ENCODE results near the gene SPOCK1. TPM values are rescaled to one million over a fixed set of nuclear protein-coding genes. Genes with fewer than 3 reads are reported as not detected.

The SPOCK1 gene
- total RNA-seq, 2 experiments from 2014 or later = 0.16 to 0.38 TPM

DNA sequence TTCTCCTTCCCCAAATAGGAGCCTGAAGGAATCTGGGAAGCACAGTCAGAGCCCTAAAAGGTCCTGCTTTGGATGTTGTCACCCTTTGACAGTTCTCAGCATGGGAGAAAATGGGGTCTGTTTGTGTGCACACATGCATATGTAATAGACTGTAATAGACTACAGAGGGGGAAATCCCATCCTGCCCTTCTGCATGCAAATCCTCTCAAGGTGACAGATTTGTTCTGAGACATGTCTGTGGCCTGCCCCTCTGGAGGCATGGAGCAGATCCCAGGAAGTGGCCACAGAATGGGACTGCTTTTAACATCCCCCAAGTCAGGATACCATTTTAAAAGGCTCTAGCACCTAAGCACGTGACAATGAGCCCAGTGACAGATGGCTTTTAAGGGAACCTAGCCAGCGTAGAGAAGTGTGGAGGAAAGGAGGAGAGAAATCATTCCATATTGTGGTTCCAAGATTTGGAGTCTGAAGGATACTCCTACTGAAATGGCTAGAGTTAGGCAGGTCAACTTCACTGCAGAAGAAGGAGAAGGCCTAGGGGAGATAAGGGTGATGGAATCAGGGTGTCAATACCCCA lies 483.5 kb downstream of the SPOCK1 start:
- H3K27ac Mint-ChIP-seq = no peak overlapping the region
- H3K27me3 Mint-ChIP-seq = peaks cover 3% of the 10 kb centered on the region
- CTCF ChIA-PET = no interaction called here

DNA sequence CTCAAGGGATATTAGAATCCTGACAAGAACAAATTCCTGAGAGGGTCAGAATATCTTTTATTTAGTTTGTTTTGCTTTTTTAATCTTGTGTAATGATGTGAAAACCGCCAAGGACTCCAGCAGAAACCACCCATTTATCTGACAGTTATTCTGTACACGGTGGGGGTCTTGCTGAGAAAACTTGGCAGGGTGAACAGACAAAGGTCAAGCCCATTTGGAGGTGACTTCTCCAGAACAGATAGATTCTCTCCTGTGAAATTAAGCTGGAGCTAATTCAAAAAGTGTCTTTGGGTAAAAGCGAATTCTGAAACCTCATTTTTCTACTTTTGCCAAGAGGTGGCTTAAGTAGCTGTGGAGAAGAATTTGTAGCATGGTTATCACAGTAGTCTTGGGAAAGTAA lies 484.4 kb downstream of the SPOCK1 start:
- DNase-seq = no peak
- ATAC-seq = no peak
- no peak overlapping the region for H3K27ac Mint-ChIP-seq
- H3K36me3 Mint-ChIP-seq = no peaks in the 10 kb centered on the region
- CTCF ChIA-PET = no interaction called here
- H3K4me1 Mint-ChIP-seq = no peaks in the 10 kb centered on the region
- H3K27me3 Mint-ChIP-seq = peaks cover 3% of the 10 kb centered on the region
- no peaks in the 10 kb centered on the region for H3K9me3 Mint-ChIP-seq (ENCODE audit: low read depth)
- H3K4me3 Mint-ChIP-seq = no peak overlapping the region

More for the DNA sequence above, 483.5 kb downstream of the SPOCK1 start:
- no peak for ATAC-seq
- no peak overlapping the region for H3K4me3 Mint-ChIP-seq
- no peaks in the 10 kb centered on the region for H3K4me1 Mint-ChIP-seq
- H3K9me3 Mint-ChIP-seq (ENCODE audit: low read depth) = no peaks in the 10 kb centered on the region
- H3K36me3 Mint-ChIP-seq = no peaks in the 10 kb centered on the region
- no peak for DNase-seq

DNA sequence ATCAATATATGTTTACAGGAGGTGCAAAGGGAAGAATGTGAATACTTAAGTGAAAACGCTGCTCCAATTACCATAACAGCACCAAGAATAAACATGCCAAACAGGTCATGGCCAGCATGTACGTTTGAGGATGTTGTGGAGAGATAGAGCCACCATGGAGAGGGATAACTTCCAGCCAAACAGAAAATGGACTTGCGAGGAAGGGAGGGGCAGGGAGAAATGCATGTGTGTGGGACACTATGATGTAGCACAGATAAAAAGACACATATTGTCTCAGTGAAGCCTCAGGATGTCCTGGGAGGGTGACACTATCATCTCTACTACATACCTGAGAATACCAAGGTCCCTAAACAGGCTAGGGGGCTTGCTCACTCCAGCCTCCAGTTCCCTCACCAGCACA lies 488.9 kb downstream of the SPOCK1 start:
- Mint-ChIP-seq H3K27me3 (no peaks in the 10 kb centered on the region), H3K4me3 (no peak overlapping the region), H3K9me3 (ENCODE audit: low read depth) (no peaks in the 10 kb centered on the region), H3K4me1 (no peaks in the 10 kb centered on the region), H3K36me3 (no peaks in the 10 kb centered on the region), H3K27ac (no peak overlapping the region)
- DNase-seq (no peak), ATAC-seq (no peak)
- CTCF ChIA-PET = no interaction called here

GRCh38 chr5:137004279-137004678 lies 494.8 kb downstream of the SPOCK1 start:
- no peaks in the 10 kb centered on the region for H3K9me3 Mint-ChIP-seq (ENCODE audit: low read depth)
- H3K36me3 Mint-ChIP-seq = no peaks in the 10 kb centered on the region
- H3K27ac Mint-ChIP-seq = no peak overlapping the region
- ATAC-seq (no peak), DNase-seq (no peak)
- CTCF ChIA-PET = no interaction called here
- no peaks in the 10 kb centered on the region for H3K4me1 Mint-ChIP-seq
- H3K4me3 Mint-ChIP-seq = no peak overlapping the region
- no peaks in the 10 kb centered on the region for H3K27me3 Mint-ChIP-seq

DNA sequence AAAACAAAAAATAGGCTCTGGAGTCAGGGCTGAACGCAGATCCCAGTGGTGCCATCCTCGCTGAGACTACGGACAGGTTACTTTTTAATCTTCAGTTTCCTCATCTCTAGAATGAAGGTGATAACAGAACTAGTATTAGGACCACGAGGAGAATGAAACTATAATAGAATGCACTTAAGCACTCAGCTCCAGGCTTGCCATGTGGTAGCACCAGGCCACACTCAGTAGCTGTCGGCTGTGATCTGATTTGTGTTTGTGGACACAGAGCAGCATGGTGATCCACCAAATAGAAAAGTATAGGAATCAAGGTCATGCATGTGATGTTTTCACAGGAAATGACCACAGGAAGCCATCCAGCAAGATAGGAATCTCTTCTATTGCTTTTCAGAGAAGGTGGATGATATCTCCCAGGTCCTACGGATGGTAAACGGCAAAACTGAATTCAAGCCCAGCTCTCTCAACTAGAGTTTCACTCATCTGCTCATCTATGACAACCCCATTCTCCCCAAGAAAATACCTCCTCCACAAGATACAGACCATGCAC lies 498.0 kb downstream of the SPOCK1 start:
- H3K4me1 Mint-ChIP-seq = no peaks in the 10 kb centered on the region
- H3K36me3 Mint-ChIP-seq = no peaks in the 10 kb centered on the region
- no peak overlapping the region for H3K4me3 Mint-ChIP-seq
- H3K27ac Mint-ChIP-seq = no peak overlapping the region
- DNase-seq (no peak), ATAC-seq (no peak)
- H3K9me3 Mint-ChIP-seq (ENCODE audit: low read depth) = no peaks in the 10 kb centered on the region
- H3K27me3 Mint-ChIP-seq = no peaks in the 10 kb centered on the region
- CTCF ChIA-PET = no interaction called here

GRCh38 chr5:136999787-137000186 lies 499.3 kb downstream of the SPOCK1 start:
- Mint-ChIP-seq H3K27ac (no peak overlapping the region), H3K9me3 (ENCODE audit: low read depth) (no peaks in the 10 kb centered on the region), H3K4me3 (no peak overlapping the region), H3K4me1 (no peaks in the 10 kb centered on the region), H3K27me3 (no peaks in the 10 kb centered on the region), H3K36me3 (no peaks in the 10 kb centered on the region)
- ATAC-seq (no peak), DNase-seq (no peak)
- CTCF ChIA-PET = interaction anchor here (0.6 kb wide), 1 partner anchor 562 kb away, joined by 3 read pairs; no protein-coding TSS in a partner anchor

DNA sequence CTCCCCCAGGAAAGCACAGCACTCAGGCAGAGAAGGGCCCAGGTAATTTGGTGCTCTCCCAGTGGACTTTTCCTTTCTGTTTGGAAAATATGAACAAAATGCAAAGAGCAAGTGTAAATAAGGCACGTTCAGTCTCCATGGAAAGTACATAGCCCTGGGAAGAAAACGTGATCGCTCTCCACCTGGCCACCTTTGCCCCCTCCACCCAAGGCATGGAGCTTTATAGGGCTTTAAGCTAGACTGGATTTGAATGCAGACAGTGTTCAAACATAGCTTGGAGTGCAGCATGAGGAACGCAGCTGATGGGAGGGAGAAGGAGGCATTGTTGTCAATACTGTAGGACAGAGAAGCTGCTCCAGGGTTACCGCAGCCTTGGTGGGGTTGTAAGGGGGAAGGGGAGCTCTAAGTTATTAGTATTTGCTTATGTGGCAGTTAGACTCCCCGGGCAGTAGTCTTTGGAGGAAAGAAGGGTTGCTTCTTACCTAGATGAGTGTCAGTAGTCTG lies 500.2 kb downstream of the SPOCK1 start:
- CTCF ChIA-PET = no interaction called here
- ATAC-seq (no peak), DNase-seq (no peak)
- Mint-ChIP-seq H3K9me3 (ENCODE audit: low read depth) (no peaks in the 10 kb centered on the region), H3K27ac (no peak overlapping the region), H3K4me1 (no peaks in the 10 kb centered on the region), H3K27me3 (no peaks in the 10 kb centered on the region), H3K36me3 (no peaks in the 10 kb centered on the region), H3K4me3 (no peak overlapping the region)

- Mint-ChIP-seq H3K27me3 (no peaks in the 10 kb centered on the region), H3K4me1 (no peaks in the 10 kb centered on the region), H3K27ac (no peak overlapping the region), H3K4me3 (no peak overlapping the region), H3K36me3 (no peaks in the 10 kb centered on the region), H3K9me3 (ENCODE audit: low read depth) (no peaks in the 10 kb centered on the region)
- no peak for DNase-seq
- CTCF ChIA-PET = no interaction called here
- ATAC-seq = no peak
Measured at GRCh38 chr5:136994154-136994553, 505.0 kb downstream of the SPOCK1 start.

DNA sequence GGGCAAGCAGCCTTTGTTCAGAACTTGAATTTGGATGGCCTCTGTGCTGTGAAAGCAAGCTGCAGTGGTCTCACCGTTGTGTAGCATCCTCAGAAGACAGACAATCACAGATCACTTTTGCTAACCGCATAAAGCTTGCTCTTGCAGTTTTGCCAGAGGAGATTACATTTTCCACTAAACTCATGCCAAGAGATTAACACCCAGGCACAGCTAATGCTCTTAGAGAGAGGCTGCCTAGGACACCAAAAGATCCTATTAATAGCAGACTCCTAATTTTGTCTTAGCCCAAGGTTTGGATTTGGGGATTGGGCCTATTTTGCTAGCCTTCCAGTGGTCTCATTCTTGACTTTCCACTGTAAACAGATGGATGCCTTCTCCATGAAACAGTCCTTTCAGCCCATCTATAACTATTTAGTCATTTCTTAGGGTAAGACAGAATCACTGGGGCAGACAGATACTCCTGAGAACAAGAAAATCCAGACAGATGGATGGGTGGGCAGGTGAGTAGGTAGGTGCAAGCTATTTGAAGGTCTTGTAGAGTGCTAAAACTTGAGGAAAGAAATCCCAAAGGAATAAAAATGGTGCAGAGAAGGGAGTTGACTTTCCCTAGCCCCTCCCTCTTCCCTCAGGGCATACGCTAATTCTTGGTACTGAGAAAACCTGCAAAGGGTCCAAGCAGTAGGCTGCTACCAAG lies 506.2 kb downstream of the SPOCK1 start:
- Mint-ChIP-seq H3K4me3 (no peak overlapping the region), H3K36me3 (no peaks in the 10 kb centered on the region), H3K27me3 (no peaks in the 10 kb centered on the region), H3K9me3 (ENCODE audit: low read depth) (no peaks in the 10 kb centered on the region), H3K4me1 (no peaks in the 10 kb centered on the region), H3K27ac (no peak overlapping the region)
- no peak for DNase-seq
- no peak for ATAC-seq
- CTCF ChIA-PET = no interaction called here

DNA sequence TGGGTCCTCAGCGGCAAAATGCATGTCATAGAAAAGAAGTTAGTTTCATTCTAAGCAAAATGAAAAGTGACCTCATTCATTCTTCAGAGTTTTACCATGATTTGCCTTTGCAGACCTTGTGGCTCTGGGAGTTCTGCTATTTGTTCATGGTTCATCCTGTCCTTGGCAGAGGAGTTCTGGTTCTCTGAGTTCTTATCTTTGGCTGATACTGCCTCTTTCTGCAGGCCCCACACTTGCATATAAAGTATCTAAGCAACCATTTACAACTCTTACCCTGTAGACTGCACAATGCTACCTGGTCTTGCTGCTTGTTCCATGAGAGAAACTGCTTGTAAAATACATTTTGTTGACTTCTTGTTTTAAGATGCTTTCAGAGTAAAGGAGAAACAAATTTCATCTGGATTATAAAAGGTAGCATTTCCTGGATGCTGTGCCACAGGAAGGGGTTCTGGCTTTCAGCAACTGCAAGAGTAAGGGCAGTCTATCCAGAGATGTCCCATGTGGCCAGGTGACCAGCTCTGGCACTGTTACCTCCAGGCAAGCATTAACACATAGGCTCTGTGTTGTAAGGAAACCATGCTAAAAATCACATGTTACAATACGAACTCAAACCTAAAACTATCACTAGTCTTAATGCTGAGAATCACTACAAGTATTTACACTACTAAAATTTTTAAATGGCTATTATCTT lies 513.2 kb downstream of the SPOCK1 start:
- no peaks in the 10 kb centered on the region for H3K27me3 Mint-ChIP-seq

GRCh38 chr5:136984772-136985446 lies 514.2 kb downstream of the SPOCK1 start:
- ATAC-seq (no peak), DNase-seq (no peak)
- CTCF ChIA-PET = no interaction called here
- Mint-ChIP-seq H3K9me3 (ENCODE audit: low read depth) (no peaks in the 10 kb centered on the region), H3K27me3 (no peaks in the 10 kb centered on the region), H3K27ac (no peak overlapping the region), H3K4me1 (no peaks in the 10 kb centered on the region), H3K4me3 (no peak overlapping the region), H3K36me3 (no peaks in the 10 kb centered on the region)

More for the DNA sequence above, 513.2 kb downstream of the SPOCK1 start:
- H3K4me3 Mint-ChIP-seq = no peak overlapping the region
- ATAC-seq (no peak), DNase-seq (no peak)
- H3K36me3 Mint-ChIP-seq = no peaks in the 10 kb centered on the region
- CTCF ChIA-PET = no interaction called here
- H3K9me3 Mint-ChIP-seq (ENCODE audit: low read depth) = no peaks in the 10 kb centered on the region
- H3K27ac Mint-ChIP-seq = no peak overlapping the region
- no peaks in the 10 kb centered on the region for H3K4me1 Mint-ChIP-seq

GRCh38 chr5:136981936-136982335 lies 517.2 kb downstream of the SPOCK1 start:
- Mint-ChIP-seq H3K4me3 (no peak overlapping the region), H3K9me3 (ENCODE audit: low read depth) (no peaks in the 10 kb centered on the region), H3K4me1 (no peaks in the 10 kb centered on the region), H3K27me3 (no peaks in the 10 kb centered on the region), H3K36me3 (no peaks in the 10 kb centered on the region), H3K27ac (no peak overlapping the region)
- no peak for DNase-seq
- no peak for ATAC-seq
- CTCF ChIA-PET = no interaction called here

GRCh38 chr5:136979131-136979530 lies 520.0 kb downstream of the SPOCK1 start:
- no peak for DNase-seq
- ATAC-seq = no peak
- CTCF ChIA-PET = no interaction called here
- Mint-ChIP-seq H3K27ac (no peak overlapping the region), H3K4me1 (no peaks in the 10 kb centered on the region), H3K27me3 (no peaks in the 10 kb centered on the region), H3K9me3 (ENCODE audit: low read depth) (no peaks in the 10 kb centered on the region), H3K4me3 (no peak overlapping the region), H3K36me3 (no peaks in the 10 kb centered on the region)

Data from activated CD8-positive, alpha-beta memory T cell treated with anti-CD3 and anti-CD28 coated beads, Interleukin-2, amount 10 ng/mL, durations not matched to agents 7 days and 5 days (primary cell).